ENCODE measurements around the gene ZNF682. TPM values are rescaled to one million over a fixed set of nuclear protein-coding genes. Genes with fewer than 3 reads are reported as not detected.
"Not testable (repeated sequence)": the region's sequence is repeated elsewhere in the genome, so short reads cannot be mapped to it uniquely, and the experiment has no call there.

Gene ZNF682
- total RNA-seq, 2 donors from 2014 or later: 3.0 to 8.6 TPM

DNA sequence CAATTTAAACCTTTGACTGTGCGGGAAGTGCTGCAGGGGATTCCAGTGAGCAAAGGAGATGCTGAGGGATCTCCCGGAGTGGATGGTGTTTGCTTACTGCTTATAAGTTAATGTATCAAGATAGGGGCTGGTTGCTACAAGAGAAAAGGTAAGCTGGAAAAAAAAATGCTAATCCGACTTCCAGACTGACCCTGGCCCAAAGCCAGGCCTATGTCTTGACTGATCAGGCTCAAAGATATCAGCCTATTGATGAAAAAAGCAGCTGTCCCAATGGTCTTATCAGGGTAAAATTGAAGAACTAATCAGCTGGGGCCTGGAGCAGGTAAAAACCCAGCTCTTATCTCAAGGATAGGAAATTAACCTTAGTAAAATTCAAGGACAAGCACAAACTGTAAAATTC, 27.6 kb upstream of the ZNF682 start:
- no peak for DNase-seq
- Histone ChIP-seq H3K4me1 (no peaks in the 10 kb centered on the region), H3K4me3 (no peak overlapping the region), H3K27ac (no peak overlapping the region), H3K9me3 (no peaks in the 10 kb centered on the region), H3K36me3 (replicated peaks in 1 of 2; ENCODE audit: insufficient read depth in 1 of 2, low read depth in 2 of 2) (no peaks in the 10 kb centered on the region), H3K27me3 (no peaks in the 10 kb centered on the region)
- WGBS, 2 donors: 16 to 21% methylated on average over 3 of the region's 3 CpGs
- intact Hi-C loops (cut with DNase I): no loop called here
- TF ChIP-seq POLR2A (IDR thresholded peaks at IDR 0.05): no peak
- no peak for TF ChIP-seq CTCF (IDR thresholded peaks at IDR 0.05)
- no peak for ATAC-seq

- DNase-seq: no peak
- Histone ChIP-seq H3K4me3 (no peak overlapping the region), H3K27me3 (no peaks in the 10 kb centered on the region), H3K9me3 (no peaks in the 10 kb centered on the region), H3K36me3 (replicated peaks in 1 of 2; ENCODE audit: insufficient read depth in 1 of 2, low read depth in 2 of 2) (no peaks in the 10 kb centered on the region), H3K4me1 (no peaks in the 10 kb centered on the region), H3K27ac (no peak overlapping the region)
- TF ChIP-seq CTCF (IDR thresholded peaks at IDR 0.05): no peak
- no peak for TF ChIP-seq POLR2A (IDR thresholded peaks at IDR 0.05)
- ATAC-seq: no peak
- intact Hi-C loops (cut with DNase I): no loop called here
- WGBS, 2 donors: 28 to 70% methylated on average over 1 of the region's 1 CpG
Measured at GRCh38 chr19:20060282-20060681, 21.0 kb upstream of the ZNF682 start.

DNA sequence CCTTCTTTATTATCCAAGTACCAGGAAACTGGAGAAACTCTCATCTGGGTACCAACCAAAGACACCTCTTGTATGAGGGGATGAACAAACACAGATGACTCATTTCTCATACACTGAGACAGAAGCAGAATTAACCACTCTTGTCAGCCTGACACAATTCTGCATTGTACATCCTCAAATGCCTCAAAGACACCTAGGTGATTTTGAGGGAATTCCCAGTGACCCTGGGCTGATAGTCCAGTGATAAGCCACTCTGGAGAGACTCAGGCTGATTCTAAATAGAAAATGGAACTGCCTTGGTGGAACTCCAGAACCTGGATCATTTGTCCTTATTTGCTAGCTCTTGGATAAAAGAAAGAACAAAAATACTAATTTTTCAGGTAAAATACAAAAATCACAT, 19.4 kb upstream of the ZNF682 start:
- DNase-seq: not testable (repeated sequence)

DNA sequence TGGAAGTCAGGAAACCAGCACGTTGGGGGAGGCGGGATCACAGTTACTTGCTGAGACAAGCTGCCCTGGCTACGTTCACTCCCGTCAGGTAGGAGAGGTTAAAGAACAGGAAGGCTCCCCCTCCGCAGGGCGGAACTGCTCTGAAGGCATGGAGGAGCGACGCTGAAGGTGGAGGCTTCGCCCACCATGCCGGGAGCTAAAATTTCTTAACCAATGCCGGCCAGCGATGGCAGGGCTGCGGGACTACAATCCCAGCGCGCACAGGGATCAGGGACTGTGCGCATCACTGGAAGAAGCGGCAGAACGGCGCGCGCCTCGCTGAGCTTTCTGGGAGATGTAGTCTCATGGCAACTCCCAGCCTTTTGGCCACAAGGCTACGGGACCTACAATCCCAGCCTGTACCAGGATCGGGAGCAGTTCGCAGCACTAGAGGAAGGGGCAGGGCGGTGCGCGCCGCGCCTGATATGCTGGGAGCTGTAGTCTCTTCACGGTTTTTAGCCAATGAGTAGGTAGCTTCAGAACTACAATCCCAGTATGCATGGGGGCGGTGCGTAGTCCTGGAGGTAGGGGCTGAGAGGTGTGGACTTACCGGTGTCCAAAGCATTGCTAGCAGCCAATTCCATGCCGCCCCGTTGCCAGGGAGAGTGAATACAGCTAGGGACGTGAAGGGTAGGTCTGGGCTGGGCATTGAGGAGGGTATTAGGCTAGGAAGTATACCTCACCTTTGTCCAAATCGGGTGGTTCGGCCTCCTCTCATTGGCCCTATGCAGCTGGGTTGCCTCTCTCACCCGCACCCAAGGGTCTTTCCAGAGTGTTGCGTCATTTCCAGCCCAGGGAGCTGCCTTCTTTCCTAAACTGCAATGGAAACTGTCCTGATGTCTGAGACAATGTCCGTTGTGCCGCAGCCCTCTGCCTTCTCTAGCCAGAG, 12.8 kb upstream of the ZNF682 start:
- TF ChIP-seq POLR2A (IDR thresholded peaks at IDR 0.05) (peak; percentile 49 to 91 (median 81)), CTCF (IDR thresholded peaks at IDR 0.05) (peak in 4 of 7 experiments; percentile 35 to 44 (median 41))
- no peaks in the 10 kb centered on the region for H3K36me3 ChIP-seq (replicated peaks in 1 of 2; ENCODE audit: insufficient read depth in 1 of 2, low read depth in 2 of 2)
- peak; percentile 98 to 99 (median 98) for DNase-seq
- H3K27me3 ChIP-seq: no peaks in the 10 kb centered on the region
- peak overlapping the region; percentile 31 to 51 for H3K4me3 ChIP-seq
- intact Hi-C loops (cut with DNase I): no loop called here
- H3K4me1 ChIP-seq: peaks cover 6% of the 10 kb centered on the region
- peak; percentile 98 for ATAC-seq
- WGBS, 2 donors: 0 to 1% methylated on average over 13 to 43 of the region's 43 CpGs
- H3K9me3 ChIP-seq: no peaks in the 10 kb centered on the region
- peak overlapping the region; percentile 80 to 89 (median 86) for H3K27ac ChIP-seq

More for the DNA sequence above, 19.4 kb upstream of the ZNF682 start:
- H3K27me3 ChIP-seq; intact Hi-C loops (cut with DNase I); H3K36me3 ChIP-seq (replicated peaks in 1 of 2; ENCODE audit: insufficient read depth in 1 of 2, low read depth in 2 of 2); H3K9me3 ChIP-seq; H3K4me1 ChIP-seq; H3K27ac ChIP-seq; H3K4me3 ChIP-seq; ATAC-seq: not testable (repeated sequence)

DNA sequence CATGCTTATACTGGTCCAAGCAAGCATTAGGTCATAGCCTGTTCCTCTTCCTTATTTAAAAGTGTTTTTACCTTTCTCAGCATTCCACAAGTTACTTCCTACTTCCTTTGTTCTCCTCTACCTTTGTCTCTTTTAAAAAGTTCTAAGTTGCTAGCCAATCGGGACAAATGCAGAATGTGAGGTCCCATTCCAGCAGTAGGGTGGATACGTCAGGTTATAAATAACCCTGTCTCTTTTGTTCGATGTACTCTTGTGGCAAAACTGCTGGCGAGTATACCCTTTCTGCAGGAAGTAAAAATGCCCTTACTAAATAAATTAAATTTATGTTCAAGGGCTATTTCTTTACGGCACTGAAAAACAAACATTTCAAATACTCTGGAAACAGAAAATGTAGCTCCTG, 6.4 kb upstream of the ZNF682 start:
- H3K4me1 ChIP-seq; H3K27me3 ChIP-seq; H3K4me3 ChIP-seq; H3K36me3 ChIP-seq (replicated peaks in 1 of 2; ENCODE audit: insufficient read depth in 1 of 2, low read depth in 2 of 2); H3K9me3 ChIP-seq; intact Hi-C loops (cut with DNase I); H3K27ac ChIP-seq; ATAC-seq; DNase-seq: not testable (repeated sequence)
- WGBS, 2 donors: 55 to 72% methylated on average over 5 of the region's 5 CpGs

Data from body of pancreas (tissue), 4 donors.